Suppressor macrophage (primary cell): ENCODE data around the gene PARPBP.
"Not testable (repeated sequence)": the region's sequence is repeated elsewhere in the genome, so short reads cannot be mapped to it uniquely, and the experiment has no call there.

ENCODE experiments used
- DNase-seq, 4 experiments: peaks; one replicate each; pipeline ENCODE4 v3.0.0-alpha.2; 2020 to 2022

Gene PARPBP

GRCh38 chr12:102163383-102163782, 43.4 kb downstream of the PARPBP start:
- DNase-seq: no peak

GRCh38 chr12:102167821-102168604, 48.0 kb downstream of the PARPBP start:
- DNase-seq: peak in 2 of 4 experiments; percentile 25 to 52

GRCh38 chr12:102169922-102170621, 50.1 kb downstream of the PARPBP start:
- peak; percentile 8 to 39 (median 25) for DNase-seq

- no peak for DNase-seq
Observed at GRCh38 chr12:102171951-102172350, 52.0 kb downstream of the PARPBP start.

GRCh38 chr12:102172436-102172835, 52.5 kb downstream of the PARPBP start:
- no peak for DNase-seq

- no peak for DNase-seq
Observed at GRCh38 chr12:102174117-102174516, 54.1 kb downstream of the PARPBP start.

GRCh38 chr12:102174761-102175160, 54.8 kb downstream of the PARPBP start:
- no peak for DNase-seq

- peak in 3 of 4 experiments; percentile 8 to 63 (median 60) for DNase-seq
Observed at GRCh38 chr12:102182635-102183034, 62.7 kb downstream of the PARPBP start.

GRCh38 chr12:102195826-102196225, 75.8 kb downstream of the PARPBP start:
- no peak for DNase-seq

GRCh38 chr12:102197789-102198188, 77.8 kb downstream of the PARPBP start, which contains the start of gene PMCH:
PMCH (minus strand) TSS chr12:102197833; CDS start chr12:102197770, 63 bp downstream.
- no peak for DNase-seq

- no peak for DNase-seq
Observed at GRCh38 chr12:102201436-102202061, 81.6 kb downstream of the PARPBP start.

GRCh38 chr12:102202556-102202955, 82.6 kb downstream of the PARPBP start:
- no peak for DNase-seq

- no peak for DNase-seq
Observed at GRCh38 chr12:102204025-102204424, 84.0 kb downstream of the PARPBP start.

GRCh38 chr12:102215992-102216691, 96.2 kb downstream of the PARPBP start:
- no peak for DNase-seq

- no peak for DNase-seq
Observed at GRCh38 chr12:102220736-102221135, 100.8 kb downstream of the PARPBP start.

GRCh38 chr12:102227954-102228353, 108.0 kb downstream of the PARPBP start:
- no peak for DNase-seq

GRCh38 chr12:102232036-102232435, 112.1 kb downstream of the PARPBP start:
- no peak for DNase-seq

GRCh38 chr12:102232446-102232845, 112.5 kb downstream of the PARPBP start:
- DNase-seq: no peak

- no peak for DNase-seq
Observed at GRCh38 chr12:102234599-102234998, 114.6 kb downstream of the PARPBP start.

- not testable (repeated sequence) for DNase-seq
Observed at GRCh38 chr12:102240859-102241258, 120.9 kb downstream of the PARPBP start.
